GM19463 (cell line): ENCODE data around the gene AUTS2.
A peak's percentile ranks its signal among the peaks of the same experiment; 100 is the strongest.

Source experiments
- ATAC-seq: cut with Tn5 transposase; IDR thresholded peaks from one replicate; pipeline ENCODE4 v1.9.1; 2021; ENCODE audit warnings: mild to moderate bottlenecking, moderate library complexity; ENCODE audit not compliant: unreplicated experiment

Gene AUTS2

GRCh38 chr7:69622014-69622835 is 23.9 kb downstream of the AUTS2 start:
- no peak for ATAC-seq

- ATAC-seq = no peak
Measured at GRCh38 chr7:69622960-69623359, 24.7 kb downstream of the AUTS2 start.

GRCh38 chr7:69624435-69625230 is 26.4 kb downstream of the AUTS2 start:
- ATAC-seq = no peak

- ATAC-seq = no peak
Measured at GRCh38 chr7:69625238-69625637, 27.0 kb downstream of the AUTS2 start.

DNA sequence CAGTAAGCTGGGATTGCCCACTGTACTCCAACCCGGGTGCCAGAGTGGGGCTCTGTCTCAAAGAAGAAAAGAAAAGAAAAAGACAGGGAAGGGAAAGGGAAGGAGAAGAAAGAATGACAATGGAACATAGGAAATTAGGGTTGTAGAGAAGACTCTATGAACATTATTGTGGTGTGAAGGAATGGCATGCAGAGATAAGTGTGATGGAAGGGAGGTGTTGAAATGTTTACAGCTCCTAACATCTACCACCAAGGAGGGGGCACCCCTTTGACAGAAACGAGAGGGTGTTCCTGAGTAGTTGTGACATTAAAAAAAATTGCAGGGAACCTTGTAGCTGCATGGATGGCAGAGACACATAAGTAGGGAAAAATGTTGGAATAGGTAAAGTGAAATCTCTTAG is 27.5 kb downstream of the AUTS2 start:
- ATAC-seq = no peak

- no peak for ATAC-seq
Measured at GRCh38 chr7:69630292-69630691, 32.0 kb downstream of the AUTS2 start.

DNA sequence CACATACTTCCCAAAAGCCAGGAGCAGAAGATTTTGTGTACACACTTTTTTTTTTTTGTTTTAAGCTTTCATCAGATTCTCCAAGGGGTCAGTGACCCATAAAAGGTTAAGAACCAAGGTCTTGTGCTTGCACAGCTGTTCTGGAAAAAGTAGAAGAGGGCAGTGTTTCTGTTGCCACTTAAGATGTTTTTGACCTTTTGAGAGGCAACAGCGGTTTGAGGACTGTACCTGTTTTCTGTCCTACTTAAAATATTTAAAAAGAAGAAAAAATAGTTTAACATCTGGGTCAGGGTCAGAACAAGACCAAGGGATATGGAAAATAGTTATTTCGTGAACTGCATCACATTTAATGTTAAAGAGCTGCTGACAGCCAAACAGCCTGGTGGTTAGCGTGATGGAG is 32.9 kb downstream of the AUTS2 start:
- ATAC-seq = no peak

GRCh38 chr7:69632280-69632679 is 34.0 kb downstream of the AUTS2 start:
- ATAC-seq = no peak

GRCh38 chr7:69633122-69633831 is 35.0 kb downstream of the AUTS2 start:
- ATAC-seq = no peak

DNA sequence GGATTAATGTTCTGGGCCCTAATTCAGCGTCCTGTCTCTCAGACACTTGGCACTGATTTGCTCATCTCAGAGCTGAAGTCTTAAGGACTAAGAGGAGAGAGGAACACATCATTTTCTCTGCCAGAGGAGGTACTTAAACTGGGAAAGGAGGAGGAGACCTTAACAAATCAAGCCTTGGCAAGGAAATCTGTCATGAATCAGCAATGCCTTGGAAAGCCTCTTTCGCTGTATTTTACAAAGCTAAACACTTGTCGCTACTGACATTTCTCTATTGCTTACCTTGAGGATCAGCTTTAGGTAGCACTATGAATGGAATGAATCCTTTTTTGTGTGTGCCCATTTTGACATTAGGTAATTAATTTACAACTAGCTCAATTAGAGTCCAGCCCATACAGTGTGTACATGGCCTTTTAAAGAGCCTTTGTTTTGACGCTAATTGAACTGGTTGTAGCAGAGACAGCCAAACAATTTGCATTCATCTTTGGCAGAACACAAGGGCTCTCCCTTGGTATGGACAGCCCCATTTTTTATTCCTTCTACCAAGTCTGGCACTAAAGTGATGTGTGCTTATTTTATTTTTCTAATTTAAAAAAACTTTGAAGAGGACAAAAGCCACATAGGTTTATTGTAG is 37.4 kb downstream of the AUTS2 start:
- no peak for ATAC-seq

GRCh38 chr7:69638674-69639073 is 40.4 kb downstream of the AUTS2 start:
- no peak for ATAC-seq

DNA sequence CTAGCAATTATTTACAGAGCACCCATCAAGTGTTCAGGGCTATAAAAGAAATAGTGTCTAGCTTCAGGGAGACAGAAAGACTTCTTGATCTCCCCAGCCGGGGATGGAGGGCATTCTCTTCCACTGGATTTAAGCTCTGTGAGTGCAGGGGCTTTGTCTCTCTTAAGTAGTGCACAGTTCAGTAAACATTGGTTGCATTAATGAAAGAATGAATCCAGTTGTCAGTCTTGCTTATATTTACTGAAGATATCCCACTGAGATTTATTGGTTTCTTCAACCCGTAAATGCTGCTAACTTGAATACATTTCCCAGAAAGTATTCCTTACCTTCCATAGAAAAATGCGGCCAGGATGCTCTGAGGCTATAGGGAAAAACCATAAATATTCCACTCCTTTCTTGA is 41.9 kb downstream of the AUTS2 start:
- ATAC-seq = no peak

GRCh38 chr7:69640925-69641594 is 42.8 kb downstream of the AUTS2 start:
- no peak for ATAC-seq

DNA sequence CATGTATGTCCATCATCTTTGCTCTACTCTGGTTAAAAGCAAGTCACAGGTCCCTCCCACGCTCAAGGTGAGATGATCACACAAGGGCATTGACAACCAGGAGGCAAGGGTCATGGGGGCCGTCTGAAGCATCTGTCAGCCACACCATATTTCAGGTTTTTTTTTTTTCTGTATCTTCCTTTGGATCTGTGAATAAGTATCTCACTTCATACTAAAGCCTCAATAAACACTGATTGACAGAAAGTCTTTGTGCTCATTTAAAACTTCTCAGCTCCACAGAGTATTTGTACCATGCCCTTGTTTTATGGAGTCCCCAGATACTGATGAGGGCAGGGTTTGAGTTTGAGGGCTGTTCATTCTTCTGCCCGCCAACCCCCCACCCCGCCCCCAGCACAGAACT is 45.0 kb downstream of the AUTS2 start:
- ATAC-seq = no peak

- no peak for ATAC-seq
Measured at GRCh38 chr7:69643708-69644445, 45.6 kb downstream of the AUTS2 start.

- ATAC-seq = no peak
Measured at GRCh38 chr7:69645683-69646082, 47.4 kb downstream of the AUTS2 start.

DNA sequence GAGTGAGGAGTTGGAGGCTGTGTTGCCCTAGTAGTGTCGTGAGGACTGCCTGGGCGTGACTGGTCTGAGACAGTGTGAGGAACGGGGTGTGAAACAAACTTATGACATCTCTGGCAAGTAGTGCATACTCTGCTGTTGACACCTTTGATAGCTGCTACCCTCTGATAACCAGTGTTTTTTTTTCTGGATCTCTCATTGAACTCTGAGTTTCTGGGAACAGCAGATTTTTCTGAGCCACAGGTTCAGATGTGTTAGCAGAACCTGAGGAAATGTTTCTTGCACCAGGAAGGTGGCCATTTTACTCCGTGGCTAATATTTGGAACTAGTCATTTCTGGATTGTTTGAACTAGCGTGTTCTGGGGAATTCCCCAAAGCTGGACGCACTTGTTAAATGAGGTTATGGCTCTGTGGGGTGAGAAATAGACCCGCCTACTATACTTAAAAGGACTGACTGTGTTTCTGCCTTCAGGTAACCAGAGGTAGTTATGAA is 52.9 kb downstream of the AUTS2 start:
- peak; percentile 88 for ATAC-seq

DNA sequence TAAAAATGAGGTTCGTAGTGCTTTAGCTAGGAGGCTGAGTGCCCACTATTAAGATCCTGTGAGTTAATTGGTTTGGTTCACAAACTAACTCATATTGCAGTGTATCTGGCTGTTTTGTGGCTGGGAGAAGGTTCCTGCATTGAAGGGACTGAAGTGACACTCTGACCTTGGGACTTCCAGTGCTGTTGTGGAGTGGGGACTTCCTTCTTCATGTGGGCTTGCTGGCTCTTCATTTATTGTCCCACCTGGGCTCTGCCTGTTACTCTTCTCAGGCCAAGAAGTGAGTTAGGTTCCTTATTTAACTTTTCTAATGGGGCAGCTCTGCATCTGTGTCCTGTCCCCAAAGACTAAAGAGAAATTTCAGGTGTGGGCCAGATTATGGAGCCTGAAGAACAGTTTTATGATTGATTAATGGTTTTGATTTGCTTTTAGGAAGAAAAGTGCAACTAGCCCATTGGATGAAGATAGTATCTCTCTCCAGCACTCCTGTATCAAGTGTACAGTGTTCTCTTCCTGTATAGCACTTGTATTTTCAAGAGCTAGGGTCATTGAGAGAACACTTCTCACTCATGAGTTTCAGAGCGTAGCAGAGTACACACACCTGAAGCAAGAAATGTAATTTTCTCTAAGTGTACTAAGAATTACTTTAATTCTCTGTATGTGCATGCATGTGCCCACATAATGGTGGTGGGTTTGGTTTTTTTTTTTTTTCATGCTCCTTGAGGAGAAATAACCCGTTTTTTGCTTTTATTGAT is 54.8 kb downstream of the AUTS2 start:
- no peak for ATAC-seq

GRCh38 chr7:69653806-69654205 is 55.5 kb downstream of the AUTS2 start:
- ATAC-seq = no peak
